HPDE6-E6E7 (cell line): ENCODE data around the gene KDM2B.

Experiments
- DNase-seq: peaks from one replicate; pipeline ENCODE4 v3.0.0; 2011; ENCODE audit warnings: missing footprints; ENCODE audit errors: extremely low spot score

The KDM2B gene

GRCh38 chr12:121531356-121531750, 49.5 kb downstream of the KDM2B start:
- no peak for DNase-seq

GRCh38 chr12:121530600-121531355, 50.0 kb downstream of the KDM2B start:
- no peak for DNase-seq

- DNase-seq = no peak
Observed at GRCh38 chr12:121529184-121529583, 51.6 kb downstream of the KDM2B start.

- no peak for DNase-seq
Observed at GRCh38 chr12:121525411-121525810, 55.4 kb downstream of the KDM2B start.

- no peak for DNase-seq
Observed at GRCh38 chr12:121524196-121524916, 56.5 kb downstream of the KDM2B start.

- no peak for DNase-seq
Observed at GRCh38 chr12:121523741-121524140, 57.1 kb downstream of the KDM2B start.

- DNase-seq = no peak
Observed at GRCh38 chr12:121522971-121523370, 57.9 kb downstream of the KDM2B start.

- DNase-seq = no peak
Observed at GRCh38 chr12:121520586-121521086, 60.2 kb downstream of the KDM2B start.

- DNase-seq = no peak
Observed at GRCh38 chr12:121520119-121520518, 60.7 kb downstream of the KDM2B start.

GRCh38 chr12:121519227-121519626, 61.6 kb downstream of the KDM2B start:
- no peak for DNase-seq

GRCh38 chr12:121518656-121519055, 62.2 kb downstream of the KDM2B start:
- DNase-seq = no peak

GRCh38 chr12:121516437-121517011, 64.3 kb downstream of the KDM2B start:
- DNase-seq = no peak

- no peak for DNase-seq
Observed at GRCh38 chr12:121515615-121516014, 65.2 kb downstream of the KDM2B start.

- no peak for DNase-seq
Observed at GRCh38 chr12:121514184-121514742, 66.6 kb downstream of the KDM2B start.

- DNase-seq = peak; percentile 60
Observed at GRCh38 chr12:121513464-121514183, 67.2 kb downstream of the KDM2B start.

GRCh38 chr12:121512561-121512960, 68.3 kb downstream of the KDM2B start:
- no peak for DNase-seq

- DNase-seq = no peak
Observed at GRCh38 chr12:121511916-121512315, 68.9 kb downstream of the KDM2B start.

- DNase-seq = no peak
Observed at GRCh38 chr12:121509339-121509738, 71.5 kb downstream of the KDM2B start.

- no peak for DNase-seq
Observed at GRCh38 chr12:121508533-121508932, 72.3 kb downstream of the KDM2B start.

GRCh38 chr12:121507984-121508383, 72.8 kb downstream of the KDM2B start:
- no peak for DNase-seq

- no peak for DNase-seq
Observed at GRCh38 chr12:121507245-121507644, 73.6 kb downstream of the KDM2B start.

- no peak for DNase-seq
Observed at GRCh38 chr12:121505513-121505912, 75.3 kb downstream of the KDM2B start.
